ENCODE results near the gene PCED1A. TPM values are rescaled to one million over a fixed set of nuclear protein-coding genes. Genes with fewer than 3 reads are reported as not detected.

The PCED1A gene
- total and polyA plus RNA-seq, 2 of the 13 experiments (the other 11 are each of a cell fraction or from before 2014, with no cell fraction given), result 40.1 to 84.2 TPM

DNA sequence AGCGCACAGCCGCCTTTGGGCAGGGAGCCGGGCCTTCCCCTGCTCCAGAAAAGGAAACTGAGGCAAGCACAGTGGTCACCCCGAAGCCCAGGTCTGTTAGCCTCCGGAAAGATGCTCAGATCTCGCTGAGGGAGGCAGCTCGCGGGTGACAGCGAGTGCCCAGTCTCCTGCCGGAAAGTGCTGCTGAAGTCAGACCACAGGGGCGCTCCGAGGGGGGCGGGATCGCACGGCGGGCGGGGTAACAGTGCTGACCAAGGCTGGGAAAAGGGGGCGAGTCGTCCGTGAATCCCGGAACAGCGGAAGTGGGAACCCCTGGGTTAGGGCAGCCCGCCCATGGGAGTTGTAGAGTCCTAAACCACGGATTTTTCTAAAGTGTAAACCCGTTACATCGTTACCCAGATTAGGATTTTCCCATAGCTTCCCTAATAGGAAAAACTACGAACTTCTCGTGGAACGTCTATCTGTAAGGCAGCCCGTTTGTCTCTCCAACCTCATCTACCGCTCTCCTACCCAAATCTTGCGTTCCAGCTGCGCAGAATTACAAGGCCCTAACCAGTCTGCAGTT lies 594 bp upstream of the PCED1A start (continued):
- TF ChIP-seq ZBTB21 (CRISPR knock-in tag; IDR thresholded peaks at IDR 0.05) (no peak; the same call in 1 of the 2 replicates), ZNF562 (CRISPR knock-in tag; IDR thresholded peaks at IDR 0.05; ENCODE audit: borderline replicate concordance) (no peak), KDM3A (CRISPR knock-in tag; IDR thresholded peaks at IDR 0.05; ENCODE audit: low read depth) (no peak), ZNF644 (CRISPR knock-in tag; IDR thresholded peaks at IDR 0.05; ENCODE audit: low read depth) (no peak), PHF8 (CRISPR knock-in tag; IDR thresholded peaks at IDR 0.05) (peak; percentile 35; the same call in 1 of the 2 replicates), POLR2A (IDR thresholded peaks at IDR 0.05; ENCODE audit: insufficient read depth in 1 of 2, low read depth in 2 of 2, low read length in 2 of 2) (peak; percentile 31 to 56; a peak in 2 of 4 replicates), ZNF354B (CRISPR knock-in tag; IDR thresholded peaks at IDR 0.05) (peak; percentile 9; the same call in 1 of the 2 replicates), MZF1 (CRISPR knock-in tag; IDR thresholded peaks at IDR 0.05; ENCODE audit: borderline replicate concordance) (no peak; the same call in 1 of the 2 replicates), ZSCAN30 (CRISPR knock-in tag; IDR thresholded peaks at IDR 0.05) (no peak), ZSCAN12 (CRISPR knock-in tag; IDR thresholded peaks at IDR 0.05) (no peak), HMGA1 (CRISPR knock-in tag; conservative IDR thresholded peaks at IDR 0.05) (no peak), SRSF1 (optimal IDR thresholded peaks at IDR 0.05; ENCODE audit: low read depth, low read length) (peak; percentile 27), FOXJ3 (CRISPR knock-in tag; IDR thresholded peaks at IDR 0.05; ENCODE audit: borderline replicate concordance) (peak; percentile 24; the same call in 1 of the 2 replicates)
- TF ChIP-seq, protein P1, sequence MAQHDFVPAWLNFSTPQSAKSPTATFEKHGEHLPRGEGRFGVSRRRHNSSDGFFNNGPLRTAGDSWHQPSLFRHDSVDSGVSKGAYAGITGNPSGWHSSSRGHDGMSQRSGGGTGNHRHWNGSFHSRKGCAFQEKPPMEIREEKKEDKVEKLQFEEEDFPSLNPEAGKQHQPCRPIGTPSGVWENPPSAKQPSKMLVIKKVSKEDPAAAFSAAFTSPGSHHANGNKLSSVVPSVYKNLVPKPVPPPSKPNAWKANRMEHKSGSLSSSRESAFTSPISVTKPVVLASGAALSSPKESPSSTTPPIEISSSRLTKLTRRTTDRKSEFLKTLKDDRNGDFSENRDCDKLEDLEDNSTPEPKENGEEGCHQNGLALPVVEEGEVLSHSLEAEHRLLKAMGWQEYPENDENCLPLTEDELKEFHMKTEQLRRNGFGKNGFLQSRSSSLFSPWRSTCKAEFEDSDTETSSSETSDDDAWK (CRISPR knock-in tag; IDR thresholded peaks at IDR 0.05), result no peak
- TF ChIP-seq, protein P2, sequence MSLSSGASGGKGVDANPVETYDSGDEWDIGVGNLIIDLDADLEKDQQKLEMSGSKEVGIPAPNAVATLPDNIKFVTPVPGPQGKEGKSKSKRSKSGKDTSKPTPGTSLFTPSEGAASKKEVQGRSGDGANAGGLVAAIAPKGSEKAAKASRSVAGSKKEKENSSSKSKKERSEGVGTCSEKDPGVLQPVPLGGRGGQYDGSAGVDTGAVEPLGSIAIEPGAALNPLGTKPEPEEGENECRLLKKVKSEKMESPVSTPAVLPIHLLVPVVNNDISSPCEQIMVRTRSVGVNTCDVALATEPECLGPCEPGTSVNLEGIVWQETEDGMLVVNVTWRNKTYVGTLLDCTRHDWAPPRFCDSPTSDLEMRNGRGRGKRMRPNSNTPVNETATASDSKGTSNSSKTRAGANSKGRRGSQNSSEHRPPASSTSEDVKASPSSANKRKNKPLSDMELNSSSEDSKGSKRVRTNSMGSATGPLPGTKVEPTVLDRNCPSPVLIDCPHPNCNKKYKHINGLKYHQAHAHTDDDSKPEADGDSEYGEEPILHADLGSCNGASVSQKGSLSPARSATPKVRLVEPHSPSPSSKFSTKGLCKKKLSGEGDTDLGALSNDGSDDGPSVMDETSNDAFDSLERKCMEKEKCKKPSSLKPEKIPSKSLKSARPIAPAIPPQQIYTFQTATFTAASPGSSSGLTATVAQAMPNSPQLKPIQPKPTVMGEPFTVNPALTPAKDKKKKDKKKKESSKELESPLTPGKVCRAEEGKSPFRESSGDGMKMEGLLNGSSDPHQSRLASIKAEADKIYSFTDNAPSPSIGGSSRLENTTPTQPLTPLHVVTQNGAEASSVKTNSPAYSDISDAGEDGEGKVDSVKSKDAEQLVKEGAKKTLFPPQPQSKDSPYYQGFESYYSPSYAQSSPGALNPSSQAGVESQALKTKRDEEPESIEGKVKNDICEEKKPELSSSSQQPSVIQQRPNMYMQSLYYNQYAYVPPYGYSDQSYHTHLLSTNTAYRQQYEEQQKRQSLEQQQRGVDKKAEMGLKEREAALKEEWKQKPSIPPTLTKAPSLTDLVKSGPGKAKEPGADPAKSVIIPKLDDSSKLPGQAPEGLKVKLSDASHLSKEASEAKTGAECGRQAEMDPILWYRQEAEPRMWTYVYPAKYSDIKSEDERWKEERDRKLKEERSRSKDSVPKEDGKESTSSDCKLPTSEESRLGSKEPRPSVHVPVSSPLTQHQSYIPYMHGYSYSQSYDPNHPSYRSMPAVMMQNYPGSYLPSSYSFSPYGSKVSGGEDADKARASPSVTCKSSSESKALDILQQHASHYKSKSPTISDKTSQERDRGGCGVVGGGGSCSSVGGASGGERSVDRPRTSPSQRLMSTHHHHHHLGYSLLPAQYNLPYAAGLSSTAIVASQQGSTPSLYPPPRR (CRISPR knock-in tag; IDR thresholded peaks at IDR 0.05; ENCODE audit: borderline replicate concordance), result 0 out of 2 replicates have a peak, but pooled peaks have one; percentile 20
- TF ChIP-seq, protein P3, sequence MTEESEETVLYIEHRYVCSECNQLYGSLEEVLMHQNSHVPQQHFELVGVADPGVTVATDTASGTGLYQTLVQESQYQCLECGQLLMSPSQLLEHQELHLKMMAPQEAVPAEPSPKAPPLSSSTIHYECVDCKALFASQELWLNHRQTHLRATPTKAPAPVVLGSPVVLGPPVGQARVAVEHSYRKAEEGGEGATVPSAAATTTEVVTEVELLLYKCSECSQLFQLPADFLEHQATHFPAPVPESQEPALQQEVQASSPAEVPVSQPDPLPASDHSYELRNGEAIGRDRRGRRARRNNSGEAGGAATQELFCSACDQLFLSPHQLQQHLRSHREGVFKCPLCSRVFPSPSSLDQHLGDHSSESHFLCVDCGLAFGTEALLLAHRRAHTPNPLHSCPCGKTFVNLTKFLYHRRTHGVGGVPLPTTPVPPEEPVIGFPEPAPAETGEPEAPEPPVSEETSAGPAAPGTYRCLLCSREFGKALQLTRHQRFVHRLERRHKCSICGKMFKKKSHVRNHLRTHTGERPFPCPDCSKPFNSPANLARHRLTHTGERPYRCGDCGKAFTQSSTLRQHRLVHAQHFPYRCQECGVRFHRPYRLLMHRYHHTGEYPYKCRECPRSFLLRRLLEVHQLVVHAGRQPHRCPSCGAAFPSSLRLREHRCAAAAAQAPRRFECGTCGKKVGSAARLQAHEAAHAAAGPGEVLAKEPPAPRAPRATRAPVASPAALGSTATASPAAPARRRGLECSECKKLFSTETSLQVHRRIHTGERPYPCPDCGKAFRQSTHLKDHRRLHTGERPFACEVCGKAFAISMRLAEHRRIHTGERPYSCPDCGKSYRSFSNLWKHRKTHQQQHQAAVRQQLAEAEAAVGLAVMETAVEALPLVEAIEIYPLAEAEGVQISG (CRISPR knock-in tag; IDR thresholded peaks at IDR 0.05), result no peak
- TF ChIP-seq, protein P4, sequence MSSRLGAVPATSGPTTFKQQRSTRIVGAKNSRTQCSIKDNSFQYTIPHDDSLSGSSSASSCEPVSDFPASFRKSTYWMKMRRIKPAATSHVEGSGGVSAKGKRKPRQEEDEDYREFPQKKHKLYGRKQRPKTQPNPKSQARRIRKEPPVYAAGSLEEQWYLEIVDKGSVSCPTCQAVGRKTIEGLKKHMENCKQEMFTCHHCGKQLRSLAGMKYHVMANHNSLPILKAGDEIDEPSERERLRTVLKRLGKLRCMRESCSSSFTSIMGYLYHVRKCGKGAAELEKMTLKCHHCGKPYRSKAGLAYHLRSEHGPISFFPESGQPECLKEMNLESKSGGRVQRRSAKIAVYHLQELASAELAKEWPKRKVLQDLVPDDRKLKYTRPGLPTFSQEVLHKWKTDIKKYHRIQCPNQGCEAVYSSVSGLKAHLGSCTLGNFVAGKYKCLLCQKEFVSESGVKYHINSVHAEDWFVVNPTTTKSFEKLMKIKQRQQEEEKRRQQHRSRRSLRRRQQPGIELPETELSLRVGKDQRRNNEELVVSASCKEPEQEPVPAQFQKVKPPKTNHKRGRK (CRISPR knock-in tag; IDR thresholded peaks at IDR 0.05), result no peak
- TF ChIP-seq, protein P5, sequence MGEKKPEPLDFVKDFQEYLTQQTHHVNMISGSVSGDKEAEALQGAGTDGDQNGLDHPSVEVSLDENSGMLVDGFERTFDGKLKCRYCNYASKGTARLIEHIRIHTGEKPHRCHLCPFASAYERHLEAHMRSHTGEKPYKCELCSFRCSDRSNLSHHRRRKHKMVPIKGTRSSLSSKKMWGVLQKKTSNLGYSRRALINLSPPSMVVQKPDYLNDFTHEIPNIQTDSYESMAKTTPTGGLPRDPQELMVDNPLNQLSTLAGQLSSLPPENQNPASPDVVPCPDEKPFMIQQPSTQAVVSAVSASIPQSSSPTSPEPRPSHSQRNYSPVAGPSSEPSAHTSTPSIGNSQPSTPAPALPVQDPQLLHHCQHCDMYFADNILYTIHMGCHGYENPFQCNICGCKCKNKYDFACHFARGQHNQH (CRISPR knock-in tag; IDR thresholded peaks at IDR 0.05), result no peak

Measured in HepG2 (cell line).